A673 (cell line): Measurements from ENCODE around the gene TMEM203. TPM values are rescaled to one million over a fixed set of nuclear protein-coding genes. Genes with fewer than 3 reads are reported as not detected.

Experiments
- BruUV-seq: library from RNA; stranded (reverse); fragments of 400-500 nt; replicated peaks from 2 replicates; lab custom pipeline; 2021; lab: Mats Ljungman, UMichigan
- CTCF ChIA-PET: fragments of 300-600 bp; sonication (Branson Sonifier 250); formaldehyde crosslinking; loops from one replicate; lab custom pipeline; 2022; ENCODE audit warnings: antibody characterized with exemption; lab: Charles Lee
- POLR2A ChIA-PET: fragments of 300-600 bp; sonication (Branson Sonifier 250); formaldehyde crosslinking; loops from one replicate; lab custom pipeline; 2022; ENCODE audit warnings: antibody characterized with exemption; ENCODE audit not compliant: low non-redundant PET; lab: Charles Lee
- DNase-seq: peaks from one replicate; pipeline ENCODE4 v3.0.0-alpha.2; 2015; ENCODE audit warnings: low spot score
- H3K27ac ChIP-seq: fragments of 200-600 bp; sonication (generic); 2 replicates; pipeline ENCODE4 v1.5.1; 2016; ENCODE audit warnings: mixed run types, low read depth, mild to moderate bottlenecking, mixed read lengths, antibody characterized with exemption, low read length; ENCODE audit not compliant: poor library complexity, severe bottlenecking
- H3K27me3 ChIP-seq: fragments of 200-600 bp; sonication (generic); replicated peaks from 2 replicates; pipeline ENCODE4 v1.6.1; 2017; ENCODE audit warnings: mixed run types, low read depth, mild to moderate bottlenecking, mixed read lengths, antibody characterized with exemption, low read length; ENCODE audit not compliant: insufficient read depth, poor library complexity
- H3K36me3 ChIP-seq: fragments of 200-600 bp; sonication (generic); 2 replicates; pipeline ENCODE4 v1.6.1; 2016; ENCODE audit warnings: mixed run types, mild to moderate bottlenecking, mixed read lengths, antibody characterized with exemption, low read length; ENCODE audit not compliant: insufficient read depth, poor library complexity, severe bottlenecking
- H3K4me1 ChIP-seq: fragments of 200-600 bp; sonication (generic); 2 replicates; pipeline ENCODE4 v1.6.1; 2017; ENCODE audit warnings: mixed run types, mild to moderate bottlenecking, mixed read lengths, antibody characterized with exemption, low read length; ENCODE audit not compliant: insufficient read depth, poor library complexity, severe bottlenecking
- H3K4me3 ChIP-seq: fragments of 200-600 bp; sonication (generic); 2 replicates; pipeline ENCODE4 v1.5.1; 2016; ENCODE audit warnings: low read depth, mixed run types, mild to moderate bottlenecking, mixed read lengths, low read length; ENCODE audit not compliant: poor library complexity, severe bottlenecking
- H3K9me3 ChIP-seq: fragments of 200-600 bp; sonication (generic); 2 replicates; pipeline ENCODE4 v1.6.1; 2016; ENCODE audit warnings: mixed run types, low read depth, mild to moderate bottlenecking, mixed read lengths, antibody characterized with exemption, low read length; ENCODE audit not compliant: poor library complexity, severe bottlenecking
- EZH2 ChIP-seq: fragments of 200-600 bp; sonication (generic); IDR thresholded peaks from 2 replicates; pipeline ENCODE4 v1.6.1; 2017; ENCODE audit warnings: borderline replicate concordance, low read depth, mild to moderate bottlenecking, mixed read lengths, antibody characterized with exemption, low read length; ENCODE audit not compliant: poor library complexity, severe bottlenecking
- intact Hi-C: fragments of 100-400 bp; cut with micrococcal nuclease; formaldehyde crosslinking; loops from one replicate; pipeline ENCODE4 v1.10.0; 2022; ENCODE audit not compliant: unreplicated experiment
- total RNA-seq: library from RNA; stranded (reverse); gene quantifications from 2 replicates; pipeline ENCODE4 v1.2.3, GENCODE V29; 2021
- TF ChIP-seq, protein P1 (sequence below): fragments of 300-800, 200-600 bp; sonication (generic); conservative IDR thresholded peaks from 2 replicates; pipeline ENCODE4 v1.5.1; 2017; ENCODE audit warnings: low read depth, mild to moderate bottlenecking, antibody characterized with exemption, low read length, moderate library complexity, mixed read lengths

The TMEM203 gene
- total RNA-seq, 1 experiment from 2014 or later: 37.5 TPM

DNA sequence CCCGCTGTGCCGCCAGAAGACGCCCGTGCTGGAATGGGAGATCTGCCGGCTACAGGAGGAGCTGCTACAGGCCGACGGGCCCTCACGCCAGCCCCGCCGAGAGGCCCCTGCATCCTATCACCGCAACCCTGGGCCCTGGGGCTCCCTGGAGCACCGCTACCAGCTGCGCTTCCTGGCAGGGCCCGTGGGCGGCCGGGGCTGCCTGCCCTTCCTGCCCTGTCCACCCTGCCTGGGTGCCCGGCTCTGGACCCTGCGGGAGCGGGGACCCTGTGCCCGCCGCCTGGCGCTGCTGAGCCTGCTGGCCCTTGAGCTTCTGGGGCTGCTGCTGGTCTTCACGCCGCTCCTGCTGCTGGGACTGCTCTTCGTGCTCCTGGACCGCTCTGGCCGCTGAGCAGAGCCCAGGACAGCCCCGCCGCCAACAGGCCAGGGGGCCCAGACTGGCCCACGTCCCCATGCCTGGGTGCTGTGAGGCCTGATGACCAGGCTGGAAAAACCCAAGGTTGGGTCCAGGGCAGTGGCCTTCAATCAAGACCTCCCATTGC lies 12.8 kb upstream of the TMEM203 start:
- TF ChIP-seq, protein P1, sequence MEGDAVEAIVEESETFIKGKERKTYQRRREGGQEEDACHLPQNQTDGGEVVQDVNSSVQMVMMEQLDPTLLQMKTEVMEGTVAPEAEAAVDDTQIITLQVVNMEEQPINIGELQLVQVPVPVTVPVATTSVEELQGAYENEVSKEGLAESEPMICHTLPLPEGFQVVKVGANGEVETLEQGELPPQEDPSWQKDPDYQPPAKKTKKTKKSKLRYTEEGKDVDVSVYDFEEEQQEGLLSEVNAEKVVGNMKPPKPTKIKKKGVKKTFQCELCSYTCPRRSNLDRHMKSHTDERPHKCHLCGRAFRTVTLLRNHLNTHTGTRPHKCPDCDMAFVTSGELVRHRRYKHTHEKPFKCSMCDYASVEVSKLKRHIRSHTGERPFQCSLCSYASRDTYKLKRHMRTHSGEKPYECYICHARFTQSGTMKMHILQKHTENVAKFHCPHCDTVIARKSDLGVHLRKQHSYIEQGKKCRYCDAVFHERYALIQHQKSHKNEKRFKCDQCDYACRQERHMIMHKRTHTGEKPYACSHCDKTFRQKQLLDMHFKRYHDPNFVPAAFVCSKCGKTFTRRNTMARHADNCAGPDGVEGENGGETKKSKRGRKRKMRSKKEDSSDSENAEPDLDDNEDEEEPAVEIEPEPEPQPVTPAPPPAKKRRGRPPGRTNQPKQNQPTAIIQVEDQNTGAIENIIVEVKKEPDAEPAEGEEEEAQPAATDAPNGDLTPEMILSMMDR: no peak
- no peak for TF ChIP-seq EZH2
- intact Hi-C loops: no loop called here

DNA sequence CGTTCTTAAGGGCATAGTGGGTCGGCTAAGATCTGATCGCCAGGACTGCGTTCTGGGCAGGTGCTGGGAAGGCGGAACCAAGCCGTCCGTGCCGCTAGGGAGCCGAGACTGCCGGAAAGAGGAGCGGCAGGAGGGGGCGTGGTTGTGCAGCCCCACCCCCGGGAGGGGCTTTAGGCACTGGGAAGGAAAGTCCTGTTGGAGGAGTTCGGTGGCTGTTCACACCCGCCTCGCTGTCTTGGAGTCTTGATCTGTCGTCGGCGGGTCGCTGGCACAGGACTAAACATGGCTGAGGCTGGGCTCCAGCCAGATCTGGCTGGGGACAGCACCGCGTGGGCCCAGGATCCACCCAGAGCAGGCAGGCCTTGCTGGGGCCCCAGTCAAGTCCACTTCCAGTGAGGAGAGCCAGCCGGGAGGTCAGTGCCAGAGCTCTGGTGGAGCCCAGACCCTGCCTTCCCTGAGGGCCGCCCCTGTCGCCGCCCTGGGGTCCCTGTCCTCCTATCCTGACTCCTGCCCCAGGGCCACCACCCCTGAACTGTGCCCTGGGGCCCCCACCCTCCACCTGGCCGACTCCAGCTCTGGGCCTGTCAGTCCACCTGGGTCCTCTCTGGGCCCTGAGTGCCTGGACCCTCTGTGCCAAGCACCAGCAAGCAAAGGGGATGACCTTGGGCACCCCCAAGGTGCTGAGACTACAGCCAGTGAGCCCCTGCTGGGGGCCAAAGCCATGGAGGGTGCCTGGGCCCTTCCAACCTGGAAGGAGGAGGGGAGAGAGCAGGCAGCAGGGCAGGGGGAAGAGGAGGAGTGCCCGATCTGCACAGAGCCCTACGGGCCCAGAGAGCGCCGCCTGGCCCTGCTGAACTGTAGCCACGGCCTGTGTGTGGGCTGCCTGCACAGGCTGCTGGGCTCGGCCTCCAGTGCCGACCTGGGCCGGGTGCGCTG lies 12.1 kb upstream of the TMEM203 start:
- DNase-seq: peak; percentile 88
- H3K4me3 ChIP-seq: peak overlapping the region; percentile 30
- no peak for TF ChIP-seq EZH2
- TF ChIP-seq, protein P1: no peak
- intact Hi-C loops: no loop called here
- peaks cover 5% of the 10 kb centered on the region for H3K36me3 ChIP-seq
- H3K27me3 ChIP-seq: no peaks in the 10 kb centered on the region
- CTCF ChIA-PET: interaction anchor here (0.6 kb wide), 1 partner anchor 55 kb away, joined by 8 read pairs; no protein-coding TSS in a partner anchor
- POLR2A ChIA-PET: no interaction called here
- H3K4me1 ChIP-seq: peaks cover 3% of the 10 kb centered on the region
- H3K9me3 ChIP-seq: no peaks in the 10 kb centered on the region
- peak overlapping the region; percentile 13 for H3K27ac ChIP-seq
- BruUV-seq: no TSS peak

More for the DNA sequence above, 12.8 kb upstream of the TMEM203 start:
- no peak for DNase-seq
- H3K9me3 ChIP-seq: no peaks in the 10 kb centered on the region
- ChIA-PET POLR2A (no interaction called here), CTCF (no interaction called here)
- no peak overlapping the region for H3K4me3 ChIP-seq
- H3K4me1 ChIP-seq: peaks cover 9% of the 10 kb centered on the region
- BruUV-seq: no TSS peak
- H3K36me3 ChIP-seq: peaks cover 5% of the 10 kb centered on the region
- no peaks in the 10 kb centered on the region for H3K27me3 ChIP-seq
- peak overlapping the region; percentile 13 for H3K27ac ChIP-seq

DNA sequence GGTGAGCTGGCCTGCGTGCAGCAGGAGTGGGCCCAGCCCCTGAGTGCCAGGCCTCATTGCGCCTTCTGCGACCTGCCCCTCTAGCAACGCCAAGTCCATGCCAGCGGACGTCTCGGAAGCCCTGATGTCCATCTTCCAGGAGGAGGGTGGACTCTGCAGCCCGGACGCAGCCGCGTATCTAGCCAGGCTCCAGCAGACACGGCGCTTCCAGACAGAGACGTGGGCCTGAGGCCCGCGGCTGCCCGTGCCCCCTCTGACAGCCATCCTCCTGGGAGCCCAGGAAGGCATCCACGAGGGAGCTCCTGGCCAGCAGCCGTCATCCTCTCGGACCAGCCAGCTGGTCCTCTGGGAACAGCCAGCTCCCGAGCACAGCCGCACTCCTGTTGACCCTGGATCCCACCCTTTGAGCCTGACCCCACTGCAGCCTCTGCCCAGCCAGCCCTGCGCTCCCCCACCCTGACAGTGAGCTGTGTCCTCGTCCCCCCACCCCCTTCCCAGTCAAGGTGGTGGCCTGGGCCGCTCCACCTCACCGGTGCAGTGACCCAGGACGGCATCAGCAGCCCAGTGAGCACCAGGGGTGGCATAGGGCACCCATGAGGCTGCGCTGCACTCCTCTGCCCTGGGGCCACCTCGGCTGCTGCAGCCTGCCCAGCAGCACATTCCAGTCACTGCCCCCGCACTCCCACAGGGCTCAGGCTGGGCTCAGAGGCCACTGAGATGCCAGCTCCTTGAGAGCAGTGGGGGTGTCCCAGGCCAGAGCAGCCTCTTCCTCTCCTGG lies 10.9 kb upstream of the TMEM203 start:
- no TSS peak for BruUV-seq
- H3K4me1 ChIP-seq: no peaks in the 10 kb centered on the region
- POLR2A ChIA-PET: no interaction called here
- H3K27me3 ChIP-seq: no peaks in the 10 kb centered on the region
- intact Hi-C loops: no loop called here
- H3K27ac ChIP-seq: no peak overlapping the region
- H3K4me3 ChIP-seq: peak overlapping the region; percentile 30
- no peak for DNase-seq
- TF ChIP-seq EZH2: no peak
- TF ChIP-seq, protein P1: no peak
- H3K9me3 ChIP-seq: no peaks in the 10 kb centered on the region
- H3K36me3 ChIP-seq: peaks cover 5% of the 10 kb centered on the region
- CTCF ChIA-PET: interaction anchor here (0.5 to 0.6 kb wide), 2 partner anchors 54 to 448 kb away, joined by 3 to 8 read pairs; no protein-coding TSS in a partner anchor
